Transverse colon (tissue), 3 donors: ENCODE measurements around the gene ANKRD33B.

Experiments
- POLR2A ChIP-seq: fragments of 450-650 bp; IDR thresholded peaks from one replicate; pipeline ENCODE4 v1.6.1; 2016; ENCODE audit warnings: antibody characterized with exemption, mild to moderate bottlenecking, moderate library complexity
- TF ChIP-seq, protein P1 (sequence below), 5 experiments: fragments of 200-600 bp in 3 of 5; fragments of 450-650 bp in 2 of 5; sonication (generic) in 3 of 5; IDR thresholded peaks; 1 replicate in 2 of 5; 2 replicates in 3 of 5; pipeline ENCODE4 v1.5.1; 2016 to 2017; ENCODE audit warnings: antibody characterized with exemption in 5 of 5, inconsistent platforms in 3 of 5, mild to moderate bottlenecking in 2 of 5, moderate library complexity in 1 of 5

DNA sequence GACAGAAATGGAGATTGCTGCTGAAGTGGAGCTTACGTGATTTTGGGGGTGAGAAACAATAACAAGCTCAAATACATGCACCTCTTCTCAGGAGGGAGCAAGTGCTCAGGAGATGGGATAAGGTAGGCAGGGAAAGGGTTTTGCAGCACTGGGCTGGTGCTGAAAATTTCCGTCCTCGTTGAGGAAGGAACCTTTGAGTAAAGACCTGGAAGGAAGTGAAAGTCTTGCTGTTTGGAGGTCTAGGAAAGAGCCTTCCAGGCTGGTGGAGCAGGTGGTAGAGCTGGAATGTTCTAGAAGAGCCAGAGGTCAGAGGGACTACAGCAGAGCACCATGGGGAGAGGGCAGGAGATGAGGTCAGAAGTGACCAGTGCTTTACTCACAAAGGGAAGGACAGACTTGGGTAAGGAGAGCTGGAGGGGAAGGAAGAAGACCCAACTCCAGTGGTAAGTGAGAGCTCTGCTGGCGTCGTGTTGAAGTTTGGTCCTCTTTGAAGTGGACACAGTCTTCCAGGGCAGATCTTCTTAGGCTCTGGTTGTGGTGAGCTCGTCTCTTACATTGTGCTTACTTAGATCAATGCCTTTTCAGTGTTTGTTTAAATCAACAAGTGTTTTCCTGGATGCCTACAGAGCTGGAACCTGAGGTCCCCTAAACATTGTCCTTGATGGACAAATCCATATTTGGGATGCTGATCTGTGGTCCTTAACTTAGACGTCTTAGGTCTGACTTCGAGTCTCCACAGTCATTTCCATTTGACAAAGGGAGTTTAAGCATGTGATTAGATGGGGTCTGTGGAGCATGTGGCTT is 21.0 kb downstream of the ANKRD33B start:
- no peak for TF ChIP-seq POLR2A
- TF ChIP-seq, protein P1, sequence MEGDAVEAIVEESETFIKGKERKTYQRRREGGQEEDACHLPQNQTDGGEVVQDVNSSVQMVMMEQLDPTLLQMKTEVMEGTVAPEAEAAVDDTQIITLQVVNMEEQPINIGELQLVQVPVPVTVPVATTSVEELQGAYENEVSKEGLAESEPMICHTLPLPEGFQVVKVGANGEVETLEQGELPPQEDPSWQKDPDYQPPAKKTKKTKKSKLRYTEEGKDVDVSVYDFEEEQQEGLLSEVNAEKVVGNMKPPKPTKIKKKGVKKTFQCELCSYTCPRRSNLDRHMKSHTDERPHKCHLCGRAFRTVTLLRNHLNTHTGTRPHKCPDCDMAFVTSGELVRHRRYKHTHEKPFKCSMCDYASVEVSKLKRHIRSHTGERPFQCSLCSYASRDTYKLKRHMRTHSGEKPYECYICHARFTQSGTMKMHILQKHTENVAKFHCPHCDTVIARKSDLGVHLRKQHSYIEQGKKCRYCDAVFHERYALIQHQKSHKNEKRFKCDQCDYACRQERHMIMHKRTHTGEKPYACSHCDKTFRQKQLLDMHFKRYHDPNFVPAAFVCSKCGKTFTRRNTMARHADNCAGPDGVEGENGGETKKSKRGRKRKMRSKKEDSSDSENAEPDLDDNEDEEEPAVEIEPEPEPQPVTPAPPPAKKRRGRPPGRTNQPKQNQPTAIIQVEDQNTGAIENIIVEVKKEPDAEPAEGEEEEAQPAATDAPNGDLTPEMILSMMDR (IDR thresholded peaks at IDR 0.05), result no peak
